Body of pancreas (tissue), 4 donors: Measurements from ENCODE around the gene SERPINB6. TPM values are rescaled to one million over a fixed set of nuclear protein-coding genes. Genes with fewer than 3 reads are reported as not detected.

ENCODE experiments used
- ATAC-seq: fragments of 150-250 bp; one replicate; pipeline ENCODE4 v1.9.1; 2016
- DNase-seq, 4 donors: peaks; one replicate each; pipeline ENCODE4 v3.0.0-alpha.2; 2019
- H3K27ac ChIP-seq, 4 donors: fragments of 200-600 bp; sonication (generic); 1 replicate in 3 of 4; 2 replicates in 1 of 4; pipeline versions ENCODE4 v1.5.1 to v1.6.1; 2016 to 2019; ENCODE audit warnings: mild to moderate bottlenecking in 1 of 4, mixed read lengths in 1 of 4, moderate library complexity in 1 of 4
- H3K27me3 ChIP-seq, 2 donors: fragments of 200-600 bp; sonication (generic); one replicate each; pipeline ENCODE4 v1.6.0; 2016; ENCODE audit warnings: mild to moderate bottlenecking in 1 of 2
- H3K36me3 ChIP-seq, 2 donors: fragments of 200-600 bp; sonication (generic); replicated peaks in 1 of 2; 2 replicates each; pipeline ENCODE4 v1.5.1; 2016; ENCODE audit warnings: low read depth in 2 of 2; ENCODE audit not compliant: insufficient read depth in 1 of 2
- H3K4me1 ChIP-seq: fragments of 200-600 bp; sonication (generic); one replicate; pipeline ENCODE4 v1.6.0; 2016
- H3K4me3 ChIP-seq, 2 donors: fragments of 200-600 bp; sonication (generic); 1 replicate in 1 of 2; 2 replicates in 1 of 2; pipeline ENCODE4 v1.5.1; 2016 to 2019
- H3K9me3 ChIP-seq, 3 donors: fragments of 200-600 bp; sonication (generic); 1 replicate in 2 of 3; 2 replicates in 1 of 3; pipeline ENCODE4 v1.5.1; 2016
- POLR2A ChIP-seq, 3 donors: fragments of 450-650 bp; IDR thresholded peaks; one replicate each; pipeline ENCODE4 v1.6.1; 2016; ENCODE audit warnings: antibody characterized with exemption in 3 of 3, mild to moderate bottlenecking in 2 of 3
- WGBS, 2 donors: methylation state at CpG; one replicate each; pipeline ENCODE4 v1.1.5; 2017; 5-methylcytosine and 5-hydroxymethylcytosine counted together
- intact Hi-C: fragments of 100-400 bp; cut with DNase I; formaldehyde crosslinking; loops from one replicate; pipeline ENCODE4 v1.15.1; 2023
- total RNA-seq, 2 donors: library from RNA; depleted of rRNA; stranded (reverse); fragments of >200 nt; gene quantifications; one replicate each; pipeline ENCODE4 v1.1.0, GENCODE V29; 2016
- TF ChIP-seq, protein P1 (sequence below), 7 experiments: fragments of 450-650 bp in 4 of 7; fragments of 200-600 bp in 3 of 7; sonication (generic) in 3 of 7; IDR thresholded peaks; one replicate each; pipeline ENCODE4 v1.5.1; 2016 to 2019; ENCODE audit warnings: antibody characterized with exemption in 7 of 7

The SERPINB6 gene
- total RNA-seq, 2 donors from 2014 or later = 113 to 147 TPM

- no peak overlapping the region for H3K4me3 ChIP-seq
- no peaks in the 10 kb centered on the region for H3K9me3 ChIP-seq
- 94% methylated on average over 17 of the region's 17 CpGs for WGBS, 2 donors
- TF ChIP-seq POLR2A (IDR thresholded peaks at IDR 0.05) = no peak
- TF ChIP-seq, protein P1, sequence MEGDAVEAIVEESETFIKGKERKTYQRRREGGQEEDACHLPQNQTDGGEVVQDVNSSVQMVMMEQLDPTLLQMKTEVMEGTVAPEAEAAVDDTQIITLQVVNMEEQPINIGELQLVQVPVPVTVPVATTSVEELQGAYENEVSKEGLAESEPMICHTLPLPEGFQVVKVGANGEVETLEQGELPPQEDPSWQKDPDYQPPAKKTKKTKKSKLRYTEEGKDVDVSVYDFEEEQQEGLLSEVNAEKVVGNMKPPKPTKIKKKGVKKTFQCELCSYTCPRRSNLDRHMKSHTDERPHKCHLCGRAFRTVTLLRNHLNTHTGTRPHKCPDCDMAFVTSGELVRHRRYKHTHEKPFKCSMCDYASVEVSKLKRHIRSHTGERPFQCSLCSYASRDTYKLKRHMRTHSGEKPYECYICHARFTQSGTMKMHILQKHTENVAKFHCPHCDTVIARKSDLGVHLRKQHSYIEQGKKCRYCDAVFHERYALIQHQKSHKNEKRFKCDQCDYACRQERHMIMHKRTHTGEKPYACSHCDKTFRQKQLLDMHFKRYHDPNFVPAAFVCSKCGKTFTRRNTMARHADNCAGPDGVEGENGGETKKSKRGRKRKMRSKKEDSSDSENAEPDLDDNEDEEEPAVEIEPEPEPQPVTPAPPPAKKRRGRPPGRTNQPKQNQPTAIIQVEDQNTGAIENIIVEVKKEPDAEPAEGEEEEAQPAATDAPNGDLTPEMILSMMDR (IDR thresholded peaks at IDR 0.05) = no peak
- H3K4me1 ChIP-seq = no peaks in the 10 kb centered on the region
- intact Hi-C loops = no loop called here
- ATAC-seq = no peak
- no peak for DNase-seq
- no peaks in the 10 kb centered on the region for H3K27me3 ChIP-seq
- peaks cover 0 to 4% of the 10 kb centered on the region in 2 donors for H3K36me3 ChIP-seq
- no peak overlapping the region for H3K27ac ChIP-seq
Observed at GRCh38 chr6:3016473-3017280, 45.3 kb upstream of the SERPINB6 start.

DNA sequence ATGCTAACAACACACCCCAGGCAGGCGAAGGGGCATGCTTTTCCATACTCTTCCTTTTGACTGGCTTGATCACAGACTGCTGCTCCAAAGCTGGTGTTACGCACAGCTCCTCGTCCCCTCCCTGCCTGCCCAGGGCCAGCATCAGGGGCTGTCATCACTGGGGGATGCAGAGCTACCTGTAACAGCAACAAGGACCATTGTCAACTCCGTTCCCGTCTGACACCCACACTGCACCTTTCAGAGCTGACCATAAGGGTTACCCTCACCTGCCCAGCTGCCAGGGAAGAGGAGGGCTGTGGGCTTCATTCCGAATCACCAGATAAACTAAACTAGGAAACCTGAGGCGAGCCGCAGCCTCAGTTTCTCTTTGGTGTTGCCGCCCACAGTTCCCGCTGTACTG, 43.8 kb upstream of the SERPINB6 start:
- DNase-seq = no peak
- ATAC-seq = no peak
- TF ChIP-seq, protein P1 (IDR thresholded peaks at IDR 0.05) = no peak
- no peaks in the 10 kb centered on the region for H3K9me3 ChIP-seq
- H3K27me3 ChIP-seq = no peaks in the 10 kb centered on the region
- no peak overlapping the region for H3K4me3 ChIP-seq
- H3K36me3 ChIP-seq = peaks cover 6 to 7% of the 10 kb centered on the region in 2 donors
- H3K27ac ChIP-seq = no peak overlapping the region
- 86 to 98% methylated on average over 9 to 10 of the region's 10 CpGs for WGBS, 2 donors
- no peaks in the 10 kb centered on the region for H3K4me1 ChIP-seq
- intact Hi-C loops = no loop called here

DNA sequence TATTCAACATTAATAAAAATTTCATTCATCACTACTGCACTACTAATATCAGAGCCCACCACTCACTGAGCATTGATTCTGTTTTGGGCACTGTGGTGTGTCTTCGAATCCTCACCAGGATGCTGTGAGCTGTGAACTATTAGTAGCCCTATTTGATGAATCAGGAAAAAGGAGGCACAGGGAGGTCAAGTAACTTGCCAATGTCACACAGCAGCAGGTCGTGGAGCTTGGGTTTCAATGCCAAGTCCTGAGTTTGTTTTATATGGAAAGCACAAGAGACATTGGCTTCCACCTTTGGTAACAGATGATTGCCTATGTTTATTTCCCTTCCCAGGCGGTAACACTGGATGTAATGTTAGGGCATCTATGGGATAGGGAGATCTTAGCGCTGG, 43.3 kb upstream of the SERPINB6 start:
- H3K27me3 ChIP-seq = no peaks in the 10 kb centered on the region
- DNase-seq (no peak), ATAC-seq (no peak)
- intact Hi-C loops = no loop called here
- no peaks in the 10 kb centered on the region for H3K4me1 ChIP-seq
- 92 to 94% methylated on average over 4 of the region's 4 CpGs for WGBS, 2 donors
- TF ChIP-seq, protein P1 (IDR thresholded peaks at IDR 0.05) = no peak
- TF ChIP-seq POLR2A (IDR thresholded peaks at IDR 0.05) = no peak
- peaks cover 4 to 6% of the 10 kb centered on the region in 2 donors for H3K36me3 ChIP-seq
- no peak overlapping the region for H3K4me3 ChIP-seq
- H3K27ac ChIP-seq = no peak overlapping the region
- no peaks in the 10 kb centered on the region for H3K9me3 ChIP-seq

DNA sequence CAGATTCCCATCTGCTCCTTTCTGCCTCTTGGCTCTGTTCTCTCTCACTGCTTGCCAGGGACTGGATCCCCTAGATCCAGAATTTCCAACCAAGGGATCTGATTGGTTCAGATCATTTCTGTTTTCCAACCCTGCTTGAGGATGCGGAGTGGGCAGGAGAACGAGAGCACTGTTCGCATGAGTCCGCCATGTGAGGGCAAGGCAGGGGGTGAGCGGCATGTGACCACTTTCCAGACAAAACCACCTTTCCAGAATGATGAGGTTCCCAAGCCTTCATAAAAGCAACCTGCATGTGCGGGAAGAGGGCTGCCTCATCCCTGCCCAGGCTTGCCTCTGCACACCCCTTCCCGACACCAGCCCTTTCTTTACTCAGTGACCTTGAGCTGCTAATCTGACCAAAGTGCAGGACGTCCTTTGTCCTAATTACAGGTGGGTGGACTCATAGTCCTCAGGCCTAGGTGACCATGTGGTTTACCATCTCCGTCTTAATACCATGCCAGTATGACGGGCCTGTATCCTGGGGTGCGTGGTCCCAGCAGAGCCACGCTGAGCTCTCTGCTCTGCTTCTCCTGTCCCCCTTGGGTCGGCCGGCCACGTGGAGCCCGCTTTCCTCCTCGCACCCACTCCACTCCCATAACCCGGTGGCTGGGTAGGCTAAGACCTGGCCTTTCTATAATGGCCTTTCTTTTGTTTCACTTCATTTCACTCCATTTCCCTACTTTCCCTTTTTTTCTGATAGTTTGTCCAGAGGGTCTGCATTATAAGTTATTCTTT, 42.7 kb upstream of the SERPINB6 start:
- 84 to 88% methylated on average over 17 to 18 of the region's 18 CpGs for WGBS, 2 donors
- ATAC-seq = no peak

More for the DNA sequence above, 42.7 kb upstream of the SERPINB6 start:
- Histone ChIP-seq H3K27ac (no peak overlapping the region), H3K4me3 (no peak overlapping the region), H3K9me3 (no peaks in the 10 kb centered on the region), H3K4me1 (no peaks in the 10 kb centered on the region), H3K36me3 (peaks cover 4 to 6% of the 10 kb centered on the region in 2 donors), H3K27me3 (no peaks in the 10 kb centered on the region)
- intact Hi-C loops = no loop called here
- DNase-seq = no peak
- no peak for TF ChIP-seq POLR2A (IDR thresholded peaks at IDR 0.05)
- TF ChIP-seq, protein P1 (IDR thresholded peaks at IDR 0.05) = no peak
